K562 (cell line): ENCODE data around the gene SLC44A2. TPM values are rescaled to one million over a fixed set of nuclear protein-coding genes. Genes with fewer than 3 reads are reported as not detected.
A peak's percentile ranks its signal among the peaks of the same experiment; 100 is the strongest.

Source experiments
- BCOR ChIP-seq: fragments of 450-650 bp; IDR thresholded peaks from 2 replicates; pipeline ENCODE4 v1.6.1; 2016
- BRF1 ChIP-seq: IDR thresholded peaks from 3 replicates; pipeline ENCODE4 v1.6.1; 2011; ENCODE audit warnings: borderline replicate concordance, mild to moderate bottlenecking; ENCODE audit not compliant: insufficient read length; ENCODE audit errors: extremely low read depth
- CBFA2T3 ChIP-seq: fragments of 450-650 bp; IDR thresholded peaks from 2 replicates; pipeline ENCODE4 v1.6.1; 2017
- CBX1 ChIP-seq: sonication (generic); IDR thresholded peaks from 2 replicates; pipeline ENCODE4 v1.6.1; 2016; ENCODE audit warnings: antibody characterized with exemption, low read depth, mild to moderate bottlenecking
- CUX1 ChIP-seq: fragments of 200-800 bp; sonication (Bioruptor generic); IDR thresholded peaks from 2 replicates; pipeline ENCODE4 v1.6.1; 2016; ENCODE audit warnings: missing genetic modification characterization, missing compliant biosample characterization
- DIDO1 ChIP-seq: fragments of 450-650 bp; IDR thresholded peaks from 2 replicates; pipeline ENCODE4 v1.6.1; 2016; ENCODE audit warnings: low read depth, missing biosample characterization, missing genetic modification characterization
- DPF2 ChIP-seq: fragments of 450-650 bp; IDR thresholded peaks from 2 replicates; pipeline ENCODE4 v1.6.1; 2016
- EZH2 ChIP-seq: IDR thresholded peaks from 2 replicates; pipeline ENCODE4 v1.6.1; 2012; ENCODE audit warnings: low read depth, mild to moderate bottlenecking, inconsistent platforms, low read length, borderline replicate concordance
- HNRNPUL1 ChIP-seq: fragments of 200-400 bp; formaldehyde crosslinking; IDR thresholded peaks from 2 replicates; pipeline ENCODE4 v1.6.1; 2017; ENCODE audit warnings: low read length
- JUND ChIP-seq, 2 experiments: IDR thresholded peaks; 2 replicates in 1 of 2; 3 replicates in 1 of 2; pipeline ENCODE4 v1.6.1; 2011; ENCODE audit warnings: borderline replicate concordance in 2 of 2, low read depth in 2 of 2, low read length in 2 of 2, improper control_type of control experiment in 1 of 2, missing biosample characterization in 1 of 2, missing genetic modification characterization in 1 of 2, missing genetic modification reagents in 1 of 2
- MBD1 ChIP-seq: fragments of 250-450 bp; sonication (Bioruptor Pico); IDR thresholded peaks from 2 replicates; pipeline ENCODE4 v1.8.0; 2022; ENCODE audit warnings: inconsistent platforms
- MCM7 ChIP-seq, 2 experiments: fragments of 450-650 bp; IDR thresholded peaks; 2 replicates each; pipeline ENCODE4 v1.6.1; 2016 to 2018
- NFIC ChIP-seq: fragments of 450-650 bp; IDR thresholded peaks from 2 replicates; pipeline ENCODE4 v1.6.1; 2017; ENCODE audit warnings: mild to moderate bottlenecking, inconsistent platforms
- NRF1 ChIP-seq, 2 experiments: fragments of 450-650 bp; IDR thresholded peaks in 1 of 2; conservative IDR thresholded peaks in 1 of 2; 2 replicates each; pipeline ENCODE4 v1.6.1; 2014; ENCODE audit warnings: mild to moderate bottlenecking in 2 of 2
- PHB ChIP-seq: fragments of 250-450 bp; sonication (Bioruptor Pico); IDR thresholded peaks from 2 replicates; pipeline ENCODE4 v1.5.0; 2021
- RCOR1 ChIP-seq, 2 experiments: IDR thresholded peaks; 2 replicates each; pipeline ENCODE4 v1.6.1; 2012; ENCODE audit warnings: low read depth in 2 of 2, low read length in 2 of 2, borderline replicate concordance in 1 of 2, improper control_type of control experiment in 1 of 2
- SMARCC2 ChIP-seq: fragments of 450-650 bp; IDR thresholded peaks from 2 replicates; pipeline ENCODE4 v1.6.1; 2017; ENCODE audit warnings: antibody characterized with exemption, moderate library complexity, mild to moderate bottlenecking, low read depth
- TOE1 ChIP-seq, 2 experiments: fragments of 450-650 bp in 1 of 2; sonication (generic) in 1 of 2; formaldehyde crosslinking in 1 of 2; IDR thresholded peaks; 2 replicates each; pipeline versions ENCODE4 v1.7.1 to v1.8.0; 2016 to 2022; ENCODE audit warnings: borderline replicate concordance in 2 of 2, mild to moderate bottlenecking in 2 of 2, antibody characterized with exemption in 1 of 2, inconsistent platforms in 1 of 2, low read depth in 1 of 2, missing genetic modification reagents in 1 of 2, moderate library complexity in 1 of 2
- ZNF121 ChIP-seq: sonication (generic); formaldehyde crosslinking; conservative IDR thresholded peaks from 2 replicates; pipeline ENCODE4 v1.8.0; 2022; ENCODE audit warnings: missing genetic modification reagents
- polyA plus RNA-seq, 8 experiments: library from polyadenylated mRNA; depleted of rRNA in 4 of 8; stranded (reverse) in 5 of 8; unstranded in 3 of 8; fragments of >200 nt; fragmentation: Nextera tagmentation in 2 of 8; fragmentation: Illumina TruSeq in 1 of 8; extraction: Ambion mirVana in 2 of 8; extraction: Trizol in 1 of 8; gene quantifications; 2 replicates each; pipeline versions ENCODE4 v1.2.1 to v1.2.3, GENCODE V29; 2011 to 2014; ENCODE audit warnings: inconsistent platforms in 1 of 8, missing spikeins in 1 of 8
- total RNA-seq, 7 experiments: library from RNA; depleted of rRNA in 6 of 7; stranded (reverse); fragments of >200 nt in 6 of 7; fragmentation: Illumina TruSeq in 2 of 7; extraction: Trizol in 2 of 7; gene quantifications; 2 replicates each; pipeline versions ENCODE4 v1.2.1 to v1.2.3, GENCODE V29; 2011 to 2021; ENCODE audit warnings: low replicate concordance in 1 of 7

Gene SLC44A2
- total and polyA plus RNA-seq, 9 of the 15 experiments (the other 6 are each of a cell fraction or from before 2014, with no cell fraction given), result 1.1 to 34.2 (median 8.1) TPM

GRCh38 chr19:10617409-10618121, 7.8 kb upstream of the SLC44A2 start (continued):
- TF ChIP-seq CUX1 (CRISPR knock-in tag) (no peak), ZNF121 (CRISPR knock-in tag) (no peak; the same call in 1 of the 2 replicates), DIDO1 (no peak), PHB (no peak), MCM7 (IDR thresholded peaks at IDR 0.05) (peak in 1 of 2 experiments; percentile 82; a peak in 1 of 4 replicates), MBD1 (CRISPR knock-in tag) (no peak), TOE1 (IDR thresholded peaks at IDR 0.05; ENCODE audit: borderline replicate concordance) (no peak), TOE1 (CRISPR knock-in tag; IDR thresholded peaks at IDR 0.05; ENCODE audit: borderline replicate concordance, low read depth) (0 out of 2 replicates have a peak, but pooled peaks have one; percentile 63), JUND (IDR thresholded peaks at IDR 0.05; ENCODE audit: borderline replicate concordance, low read depth, low read length) (no peak), JUND (tag; IDR thresholded peaks at IDR 0.05; ENCODE audit: borderline replicate concordance, low read depth, low read length) (peak; percentile 20; the same call in 1 of the 3 replicates), CBX1 (peak; percentile 98), BCOR (peak; percentile 100), BRF1 (no peak), NFIC (0 out of 2 replicates have a peak, but pooled peaks have one; percentile 38), SMARCC2 (0 out of 2 replicates have a peak, but pooled peaks have one; percentile 11), HNRNPUL1 (no peak), DPF2 (peak; percentile 83), NRF1 (conservative IDR thresholded peaks at IDR 0.05 in 1 of 2, IDR thresholded peaks at IDR 0.05 in 1 of 2) (0 out of 4 replicates have a peak, but pooled peaks of 1 of the 2 experiments have one; percentile 7), RCOR1 (IDR thresholded peaks at IDR 0.05; ENCODE audit: borderline replicate concordance in 1 of 2, low read depth in 2 of 2, low read length in 2 of 2) (peak; percentile 54 to 80; a peak in 3 of 4 replicates), EZH2 (no peak), CBFA2T3 (no peak)
